GM12878 (cell line): ENCODE data around the gene B3GNT7. TPM values are rescaled to one million over a fixed set of nuclear protein-coding genes. Genes with fewer than 3 reads are reported as not detected.

Experiments
- ATAC-seq: fragments of 200-7000 bp; cut with Tn5 transposase; 3 replicates; pipeline ENCODE4 v1.9.1; 2020; ENCODE audit warnings: mild to moderate bottlenecking, moderate library complexity
- BruUV-seq: library from RNA; stranded (reverse); fragments of 400-500 nt; replicated peaks from 2 replicates; lab custom pipeline; 2021; lab: Mats Ljungman, UMichigan
- CTCF ChIA-PET: fragments of 300-600 bp; sonication (Branson Sonifier 250); formaldehyde crosslinking; extraction: SDS; loops from one replicate; lab custom pipeline; 2021; ENCODE audit warnings: inconsistent platforms; lab: Yijun Ruan, JAX
- POLR2A ChIA-PET: fragments of 350-600 bp; formaldehyde crosslinking; extraction: SDS; loops from one replicate; lab custom pipeline; 2021; ENCODE audit warnings: inconsistent platforms; lab: Charles Lee
- RAD21 ChIA-PET: fragments of 300-600 bp; sonication (Branson Sonifier 250); formaldehyde crosslinking; loops from one replicate; lab custom pipeline; 2023; ENCODE audit warnings: antibody characterized with exemption; ENCODE audit not compliant: unreplicated experiment; lab: Charles Lee
- SMC1A ChIA-PET: fragments of 300-600 bp; sonication (Branson Sonifier 250); formaldehyde crosslinking; loops from one replicate; lab custom pipeline; 2023; ENCODE audit not compliant: unreplicated experiment, uncharacterized antibody; lab: Charles Lee
- DNase-seq: peaks from one replicate; pipeline ENCODE4 v3.0.0-alpha.2; 2011; ENCODE audit warnings: low read depth, low spot score
- FAIRE-seq: peaks from 3 replicates; lab custom pipeline; 2011; peaks lifted over from hg19 to GRCh38; lab: Jason Lieb, UNC
- H2AFZ ChIP-seq: 2 replicates; pipeline ENCODE4 v1.6.0; 2011; ENCODE audit warnings: low read depth, low read length, control low read depth; ENCODE audit not compliant: control insufficient read depth
- H3K27ac ChIP-seq: 2 replicates; pipeline ENCODE4 v1.5.1; 2011; ENCODE audit warnings: control low read depth; ENCODE audit not compliant: control insufficient read depth, insufficient read depth
- H3K27me3 ChIP-seq, 2 experiments: replicated peaks in 1 of 2; 2 replicates each; pipeline versions ENCODE4 v1.6.0 to v1.6.1; 2011; ENCODE audit warnings: low read length in 1 of 2; ENCODE audit not compliant: control insufficient read depth in 2 of 2, insufficient read depth in 2 of 2
- H3K36me3 ChIP-seq, 2 experiments: 2 replicates each; pipeline ENCODE4 v1.5.1; 2011; ENCODE audit warnings: low read length in 1 of 2; ENCODE audit not compliant: control insufficient read depth in 2 of 2, insufficient read depth in 2 of 2
- H3K4me1 ChIP-seq: 2 replicates; pipeline ENCODE4 v1.6.1; 2011; ENCODE audit warnings: mild to moderate bottlenecking, low read length, moderate library complexity, mixed read lengths; ENCODE audit not compliant: control insufficient read depth, insufficient read depth
- H3K4me2 ChIP-seq: 2 replicates; pipeline ENCODE4 v1.6.0; 2011; ENCODE audit warnings: control low read depth; ENCODE audit not compliant: control insufficient read depth, insufficient read depth
- H3K4me3 ChIP-seq: fragments of 200-600 bp; sonication (generic); 2 replicates; pipeline ENCODE4 v1.5.1; 2016
- H3K79me2 ChIP-seq: 2 replicates; pipeline ENCODE4 v1.6.0; 2011; ENCODE audit warnings: low read length; ENCODE audit not compliant: control insufficient read depth, insufficient read depth
- H3K9ac ChIP-seq: 2 replicates; pipeline ENCODE4 v1.8.0; 2011; ENCODE audit warnings: low read length, control low read depth, mixed read lengths; ENCODE audit not compliant: control insufficient read depth, insufficient read depth
- H3K9me3 ChIP-seq: replicated peaks from 3 replicates; pipeline ENCODE4 v1.5.1; 2011; ENCODE audit warnings: mild to moderate bottlenecking, low read length; ENCODE audit not compliant: control insufficient read depth, insufficient read depth
- H4K20me1 ChIP-seq: 2 replicates; pipeline ENCODE4 v1.6.0; 2011; ENCODE audit not compliant: control insufficient read depth, insufficient read depth
- CBFB ChIP-seq: IDR thresholded peaks from 2 replicates; pipeline ENCODE4 v1.6.1; 2016; ENCODE audit warnings: antibody characterized with exemption, low read depth
- CREM ChIP-seq: IDR thresholded peaks from 2 replicates; pipeline ENCODE4 v1.6.1; 2014; ENCODE audit warnings: antibody characterized with exemption, low read depth
- E4F1 ChIP-seq: fragments of 450-650 bp; IDR thresholded peaks from 2 replicates; pipeline ENCODE4 v1.6.1; 2018; ENCODE audit warnings: borderline replicate concordance, mild to moderate bottlenecking; ENCODE audit not compliant: partially characterized antibody
- EED ChIP-seq: sonication (generic); IDR thresholded peaks from 2 replicates; pipeline ENCODE4 v1.6.1; 2016; ENCODE audit warnings: antibody characterized with exemption, low read depth
- HSF1 ChIP-seq: fragments of 150-350 bp; IDR thresholded peaks from 2 replicates; pipeline ENCODE4 v1.6.1; 2014; ENCODE audit warnings: mild to moderate bottlenecking, low read depth, low read length
- MEF2B ChIP-seq: fragments of 450-650 bp; IDR thresholded peaks from 2 replicates; pipeline ENCODE4 v1.6.1; 2018; ENCODE audit warnings: mild to moderate bottlenecking, moderate library complexity; ENCODE audit not compliant: partially characterized antibody, poor library complexity, severe bottlenecking
- WGBS: methylation state at CpG from one replicate; pipeline ENCODE4 v1.1.6; 2016; ENCODE audit warnings: low lambda C conversion rate; ENCODE audit not compliant: insufficient replicate concordance, insufficient coverage; ENCODE audit errors: missing lambda C conversion rate; 5-methylcytosine and 5-hydroxymethylcytosine counted together
- in situ Hi-C: fragments of 300-500 bp; cut with MboI; formaldehyde crosslinking; loops from 9 replicates; pipeline ENCODE4 v1.14.3; 2018; ENCODE audit warnings: mixed read lengths
- intact Hi-C: fragments of 100-400 bp; cut with micrococcal nuclease; formaldehyde crosslinking; loops from one replicate; pipeline ENCODE4 v1.14.2; 2022; ENCODE audit not compliant: unreplicated experiment
- polyA plus RNA-seq, 11 experiments: library from polyadenylated mRNA; depleted of rRNA in 4 of 11; unstranded in 6 of 11; stranded (reverse) in 5 of 11; fragments of >200 nt; fragmentation: Nextera tagmentation in 4 of 11; fragmentation: Illumina TruSeq in 1 of 11; extraction: Ambion mirVana in 4 of 11; extraction: Trizol in 1 of 11; gene quantifications; 1 replicate in 1 of 11; 2 replicates in 10 of 11; pipeline versions ENCODE4 v1.2.1 to v1.2.3, GENCODE V29; 2011 to 2016; ENCODE audit warnings: inconsistent platforms in 2 of 11, missing spikeins in 2 of 11, low read depth in 1 of 11
- total RNA-seq, 4 experiments: library from RNA; depleted of rRNA in 3 of 4; stranded (reverse); fragments of >200 nt in 3 of 4; fragmentation: Illumina TruSeq in 1 of 4; extraction: Trizol in 1 of 4; gene quantifications; 2 replicates each; pipeline versions ENCODE4 v1.2.1 to v1.2.3, GENCODE V29; 2013 to 2021
- TF ChIP-seq, protein P1 (sequence below): fragments of 450-650 bp; IDR thresholded peaks from 2 replicates; pipeline ENCODE4 v1.6.1; 2017; ENCODE audit warnings: borderline replicate concordance
- TF ChIP-seq, protein P2 (sequence below): fragments of 450-650 bp; conservative IDR thresholded peaks from 2 replicates; pipeline ENCODE4 v1.6.1; 2017; ENCODE audit warnings: mild to moderate bottlenecking, moderate library complexity
- TF ChIP-seq, protein P3 (sequence below): IDR thresholded peaks from 2 replicates; pipeline ENCODE4 v1.6.1; 2012; ENCODE audit warnings: improper control_type of control experiment, low read depth, low read length; ENCODE audit not compliant: insufficient replicate concordance

The B3GNT7 gene
- total and polyA plus RNA-seq, 10 of the 15 experiments (the other 5 are each of a cell fraction or from before 2014, with no cell fraction given): 0.91 to 12.6 (median 3.7) TPM

DNA sequence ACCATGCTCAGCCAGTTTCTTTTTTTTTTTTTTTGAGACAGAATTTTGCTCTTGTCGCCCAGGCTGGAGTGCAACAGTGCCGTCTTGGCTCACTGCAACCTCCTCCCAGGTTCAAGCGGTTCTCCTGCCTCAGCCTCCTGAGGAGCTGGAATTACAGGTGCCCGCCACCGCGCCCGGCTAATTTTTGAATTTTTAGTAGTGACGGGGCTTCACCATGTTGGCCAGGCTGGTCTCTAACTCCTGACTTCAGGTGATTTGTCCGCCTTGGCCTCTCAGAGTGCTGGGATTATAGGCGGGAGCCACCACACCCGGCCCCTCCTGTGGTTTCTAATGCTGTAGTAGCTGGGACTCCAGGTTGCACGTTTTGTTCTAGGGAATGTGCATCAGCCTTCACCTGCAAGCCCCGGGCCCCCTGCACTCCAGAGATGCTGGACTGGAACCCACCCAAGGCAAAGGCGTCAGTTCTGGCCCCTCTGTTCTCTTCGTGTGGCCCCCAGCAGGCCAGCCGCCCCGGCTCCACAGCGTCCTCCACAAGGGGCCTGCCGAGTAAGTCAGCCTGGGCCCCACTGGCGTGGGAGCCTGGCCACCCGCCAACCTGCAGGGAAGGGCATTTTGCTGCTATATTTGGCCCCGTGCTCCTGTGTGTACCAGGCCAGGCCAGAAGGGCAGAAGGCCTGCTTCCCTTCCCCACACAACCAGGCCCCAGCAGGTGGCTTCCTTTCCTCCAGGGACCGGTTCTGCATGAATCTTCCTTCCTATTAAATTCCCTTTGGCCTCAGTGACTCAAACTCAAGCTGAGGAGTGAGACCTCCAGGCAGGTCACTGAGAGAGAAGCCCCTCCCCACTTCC is 25.7 kb upstream of the B3GNT7 start:
- BruUV-seq: no TSS peak
- Histone ChIP-seq H3K27me3 (no peaks in the 10 kb centered on the region), H2AFZ (no peak overlapping the region), H3K9me3 (no peaks in the 10 kb centered on the region), H3K79me2 (no peaks in the 10 kb centered on the region), H3K36me3 (no peaks in the 10 kb centered on the region), H3K9ac (no peak overlapping the region), H3K27ac (no peak overlapping the region), H3K4me2 (no peak overlapping the region), H3K4me1 (no peaks in the 10 kb centered on the region), H3K4me3 (no peak overlapping the region), H4K20me1 (no peaks in the 10 kb centered on the region)
- FAIRE-seq: no peak
- DNase-seq: no peak
- CTCF ChIA-PET: interaction anchor here (1.3 kb wide), 1 partner anchor 73 kb away, joined by 3 read pairs; no protein-coding TSS in a partner anchor
- 76% methylated on average over 22 of the region's 23 CpGs for WGBS
- intact Hi-C loops: no loop called here
- in situ Hi-C loops: no loop called here
- no peak for ATAC-seq
- TF ChIP-seq HSF1 (no peak), EED (no peak), CREM (no peak), CBFB (no peak), MEF2B (no peak), E4F1 (no peak)
- TF ChIP-seq, protein P1, sequence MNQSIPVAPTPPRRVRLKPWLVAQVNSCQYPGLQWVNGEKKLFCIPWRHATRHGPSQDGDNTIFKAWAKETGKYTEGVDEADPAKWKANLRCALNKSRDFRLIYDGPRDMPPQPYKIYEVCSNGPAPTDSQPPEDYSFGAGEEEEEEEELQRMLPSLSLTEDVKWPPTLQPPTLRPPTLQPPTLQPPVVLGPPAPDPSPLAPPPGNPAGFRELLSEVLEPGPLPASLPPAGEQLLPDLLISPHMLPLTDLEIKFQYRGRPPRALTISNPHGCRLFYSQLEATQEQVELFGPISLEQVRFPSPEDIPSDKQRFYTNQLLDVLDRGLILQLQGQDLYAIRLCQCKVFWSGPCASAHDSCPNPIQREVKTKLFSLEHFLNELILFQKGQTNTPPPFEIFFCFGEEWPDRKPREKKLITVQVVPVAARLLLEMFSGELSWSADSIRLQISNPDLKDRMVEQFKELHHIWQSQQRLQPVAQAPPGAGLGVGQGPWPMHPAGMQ: no peak
- TF ChIP-seq, protein P2, sequence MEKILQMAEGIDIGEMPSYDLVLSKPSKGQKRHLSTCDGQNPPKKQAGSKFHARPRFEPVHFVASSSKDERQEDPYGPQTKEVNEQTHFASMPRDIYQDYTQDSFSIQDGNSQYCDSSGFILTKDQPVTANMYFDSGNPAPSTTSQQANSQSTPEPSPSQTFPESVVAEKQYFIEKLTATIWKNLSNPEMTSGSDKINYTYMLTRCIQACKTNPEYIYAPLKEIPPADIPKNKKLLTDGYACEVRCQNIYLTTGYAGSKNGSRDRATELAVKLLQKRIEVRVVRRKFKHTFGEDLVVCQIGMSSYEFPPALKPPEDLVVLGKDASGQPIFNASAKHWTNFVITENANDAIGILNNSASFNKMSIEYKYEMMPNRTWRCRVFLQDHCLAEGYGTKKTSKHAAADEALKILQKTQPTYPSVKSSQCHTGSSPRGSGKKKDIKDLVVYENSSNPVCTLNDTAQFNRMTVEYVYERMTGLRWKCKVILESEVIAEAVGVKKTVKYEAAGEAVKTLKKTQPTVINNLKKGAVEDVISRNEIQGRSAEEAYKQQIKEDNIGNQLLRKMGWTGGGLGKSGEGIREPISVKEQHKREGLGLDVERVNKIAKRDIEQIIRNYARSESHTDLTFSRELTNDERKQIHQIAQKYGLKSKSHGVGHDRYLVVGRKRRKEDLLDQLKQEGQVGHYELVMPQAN: no peak
- TF ChIP-seq, protein P3, sequence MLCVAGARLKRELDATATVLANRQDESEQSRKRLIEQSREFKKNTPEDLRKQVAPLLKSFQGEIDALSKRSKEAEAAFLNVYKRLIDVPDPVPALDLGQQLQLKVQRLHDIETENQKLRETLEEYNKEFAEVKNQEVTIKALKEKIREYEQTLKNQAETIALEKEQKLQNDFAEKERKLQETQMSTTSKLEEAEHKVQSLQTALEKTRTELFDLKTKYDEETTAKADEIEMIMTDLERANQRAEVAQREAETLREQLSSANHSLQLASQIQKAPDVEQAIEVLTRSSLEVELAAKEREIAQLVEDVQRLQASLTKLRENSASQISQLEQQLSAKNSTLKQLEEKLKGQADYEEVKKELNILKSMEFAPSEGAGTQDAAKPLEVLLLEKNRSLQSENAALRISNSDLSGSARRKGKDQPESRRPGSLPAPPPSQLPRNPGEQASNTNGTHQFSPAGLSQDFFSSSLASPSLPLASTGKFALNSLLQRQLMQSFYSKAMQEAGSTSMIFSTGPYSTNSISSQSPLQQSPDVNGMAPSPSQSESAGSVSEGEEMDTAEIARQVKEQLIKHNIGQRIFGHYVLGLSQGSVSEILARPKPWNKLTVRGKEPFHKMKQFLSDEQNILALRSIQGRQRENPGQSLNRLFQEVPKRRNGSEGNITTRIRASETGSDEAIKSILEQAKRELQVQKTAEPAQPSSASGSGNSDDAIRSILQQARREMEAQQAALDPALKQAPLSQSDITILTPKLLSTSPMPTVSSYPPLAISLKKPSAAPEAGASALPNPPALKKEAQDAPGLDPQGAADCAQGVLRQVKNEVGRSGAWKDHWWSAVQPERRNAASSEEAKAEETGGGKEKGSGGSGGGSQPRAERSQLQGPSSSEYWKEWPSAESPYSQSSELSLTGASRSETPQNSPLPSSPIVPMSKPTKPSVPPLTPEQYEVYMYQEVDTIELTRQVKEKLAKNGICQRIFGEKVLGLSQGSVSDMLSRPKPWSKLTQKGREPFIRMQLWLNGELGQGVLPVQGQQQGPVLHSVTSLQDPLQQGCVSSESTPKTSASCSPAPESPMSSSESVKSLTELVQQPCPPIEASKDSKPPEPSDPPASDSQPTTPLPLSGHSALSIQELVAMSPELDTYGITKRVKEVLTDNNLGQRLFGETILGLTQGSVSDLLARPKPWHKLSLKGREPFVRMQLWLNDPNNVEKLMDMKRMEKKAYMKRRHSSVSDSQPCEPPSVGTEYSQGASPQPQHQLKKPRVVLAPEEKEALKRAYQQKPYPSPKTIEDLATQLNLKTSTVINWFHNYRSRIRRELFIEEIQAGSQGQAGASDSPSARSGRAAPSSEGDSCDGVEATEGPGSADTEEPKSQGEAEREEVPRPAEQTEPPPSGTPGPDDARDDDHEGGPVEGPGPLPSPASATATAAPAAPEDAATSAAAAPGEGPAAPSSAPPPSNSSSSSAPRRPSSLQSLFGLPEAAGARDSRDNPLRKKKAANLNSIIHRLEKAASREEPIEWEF: no peak
- POLR2A ChIA-PET: no interaction called here
- RAD21 ChIA-PET: no interaction called here
- SMC1A ChIA-PET: no interaction called here
